Measurements from ENCODE around the gene DOCK9.

The DOCK9 gene

DNA sequence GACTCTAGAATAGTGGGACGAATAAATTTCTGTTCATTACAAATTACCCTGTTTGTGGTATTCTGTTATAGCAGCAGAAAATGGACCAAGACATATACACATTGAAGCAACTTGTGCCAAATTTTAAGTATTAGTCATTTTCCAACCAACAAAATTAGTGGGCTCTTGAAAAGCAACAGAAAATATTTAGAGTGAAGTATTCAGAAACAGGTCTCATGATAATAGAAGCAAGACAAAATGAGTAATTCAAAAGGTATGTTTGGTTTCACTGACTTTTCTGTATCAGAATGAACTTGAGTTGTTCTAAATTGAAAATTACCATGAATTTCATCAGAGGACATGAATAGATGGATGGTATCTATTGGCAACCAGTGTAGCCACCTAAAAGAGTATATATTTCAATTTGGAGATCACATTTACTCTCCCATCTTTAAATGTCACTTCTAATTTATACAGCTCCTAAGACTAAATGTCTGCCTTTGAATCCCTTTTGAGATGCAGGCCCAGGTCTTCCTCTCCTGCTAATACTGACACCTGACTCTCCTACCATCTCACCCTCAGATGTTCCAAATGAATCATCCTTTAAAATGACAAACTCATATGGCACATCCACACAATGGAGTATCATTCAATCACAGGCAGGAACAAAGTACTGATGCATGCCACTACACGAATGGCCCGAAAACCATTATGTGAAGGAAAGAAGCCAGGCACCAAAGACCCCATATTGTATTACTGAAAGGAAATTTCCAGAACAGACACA lies 40.7 kb upstream of the DOCK9 start:
- TF ChIP-seq, protein P1, sequence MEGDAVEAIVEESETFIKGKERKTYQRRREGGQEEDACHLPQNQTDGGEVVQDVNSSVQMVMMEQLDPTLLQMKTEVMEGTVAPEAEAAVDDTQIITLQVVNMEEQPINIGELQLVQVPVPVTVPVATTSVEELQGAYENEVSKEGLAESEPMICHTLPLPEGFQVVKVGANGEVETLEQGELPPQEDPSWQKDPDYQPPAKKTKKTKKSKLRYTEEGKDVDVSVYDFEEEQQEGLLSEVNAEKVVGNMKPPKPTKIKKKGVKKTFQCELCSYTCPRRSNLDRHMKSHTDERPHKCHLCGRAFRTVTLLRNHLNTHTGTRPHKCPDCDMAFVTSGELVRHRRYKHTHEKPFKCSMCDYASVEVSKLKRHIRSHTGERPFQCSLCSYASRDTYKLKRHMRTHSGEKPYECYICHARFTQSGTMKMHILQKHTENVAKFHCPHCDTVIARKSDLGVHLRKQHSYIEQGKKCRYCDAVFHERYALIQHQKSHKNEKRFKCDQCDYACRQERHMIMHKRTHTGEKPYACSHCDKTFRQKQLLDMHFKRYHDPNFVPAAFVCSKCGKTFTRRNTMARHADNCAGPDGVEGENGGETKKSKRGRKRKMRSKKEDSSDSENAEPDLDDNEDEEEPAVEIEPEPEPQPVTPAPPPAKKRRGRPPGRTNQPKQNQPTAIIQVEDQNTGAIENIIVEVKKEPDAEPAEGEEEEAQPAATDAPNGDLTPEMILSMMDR (conservative IDR thresholded peaks at IDR 0.05; ENCODE audit: low read depth, low read length), result no peak

DNA sequence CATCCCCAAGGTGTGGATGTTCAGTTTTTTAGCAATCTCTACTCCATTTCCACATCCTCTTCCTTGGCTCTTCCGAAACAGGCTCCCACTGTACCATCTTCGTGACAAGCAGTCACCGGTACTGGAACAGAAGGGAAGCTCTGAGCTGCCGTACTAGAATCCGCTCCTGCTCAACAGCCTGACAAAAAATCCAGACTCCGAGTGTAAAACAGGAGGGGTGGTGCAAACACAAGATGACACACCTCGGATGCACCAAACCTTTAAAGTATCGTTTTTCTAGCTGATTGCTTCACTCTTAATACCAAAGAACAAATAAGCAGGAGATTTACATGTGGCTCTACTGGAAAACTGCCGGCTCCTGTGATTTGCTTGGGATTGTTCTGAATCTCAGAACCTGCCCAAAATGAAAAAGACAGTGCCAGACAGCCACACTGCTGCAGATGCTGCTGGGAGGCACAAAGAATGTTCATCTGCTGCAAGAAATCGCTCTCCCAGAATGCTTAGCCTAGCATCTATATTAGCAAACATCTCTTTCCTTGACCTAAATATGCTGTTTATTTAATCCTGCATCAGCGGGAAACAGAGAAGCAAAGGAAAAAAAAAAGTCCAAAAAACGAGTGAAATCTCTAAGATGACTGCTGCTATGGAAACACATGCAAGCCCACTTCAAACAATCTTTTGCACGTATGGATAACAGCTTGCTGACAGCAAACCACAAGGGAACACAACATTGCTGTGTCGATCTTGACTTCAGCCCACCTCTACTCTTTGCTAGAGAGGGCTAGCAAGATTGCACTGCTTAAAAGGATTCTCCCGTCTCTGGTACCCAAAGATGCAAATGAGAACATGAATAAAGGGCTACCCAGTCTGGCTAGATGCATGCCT lies 38.0 kb upstream of the DOCK9 start:
- TF ChIP-seq, protein P1 (conservative IDR thresholded peaks at IDR 0.05; ENCODE audit: low read depth, low read length), result no peak
- Histone ChIP-seq H3K9ac (no peak overlapping the region), H3K4me3 (IDR thresholded peaks at IDR 0.05; ENCODE audit: insufficient read depth, low read depth, low read length) (no peak overlapping the region), H2AFZ (ENCODE audit: low read depth) (no peak overlapping the region), H3K4me2 (no peak overlapping the region), H3K27ac (no peak overlapping the region), H3K4me1 (ENCODE audit: low read depth, poor library complexity, severe bottlenecking) (no peaks in the 10 kb centered on the region), H4K20me1 (ENCODE audit: insufficient read depth) (no peaks in the 10 kb centered on the region), H3K36me3 (ENCODE audit: insufficient read depth) (no peaks in the 10 kb centered on the region), H3K27me3 (ENCODE audit: insufficient read depth, low read depth) (no peaks in the 10 kb centered on the region), H3K79me2 (ENCODE audit: insufficient read depth, low read depth) (no peaks in the 10 kb centered on the region)

More for the DNA sequence above, 40.7 kb upstream of the DOCK9 start:
- H3K36me3 ChIP-seq (ENCODE audit: insufficient read depth), result no peaks in the 10 kb centered on the region
- H3K4me3 ChIP-seq (IDR thresholded peaks at IDR 0.05; ENCODE audit: insufficient read depth, low read depth, low read length), result no peak overlapping the region
- no peaks in the 10 kb centered on the region for H3K27me3 ChIP-seq (ENCODE audit: insufficient read depth, low read depth)
- H3K27ac ChIP-seq, result no peak overlapping the region
- no peaks in the 10 kb centered on the region for H4K20me1 ChIP-seq (ENCODE audit: insufficient read depth)
- no peak overlapping the region for H3K9ac ChIP-seq
- no peak overlapping the region for H2AFZ ChIP-seq (ENCODE audit: low read depth)
- H3K79me2 ChIP-seq (ENCODE audit: insufficient read depth, low read depth), result no peaks in the 10 kb centered on the region
- no peak overlapping the region for H3K4me2 ChIP-seq
- no peaks in the 10 kb centered on the region for H3K4me1 ChIP-seq (ENCODE audit: low read depth, poor library complexity, severe bottlenecking)

DNA sequence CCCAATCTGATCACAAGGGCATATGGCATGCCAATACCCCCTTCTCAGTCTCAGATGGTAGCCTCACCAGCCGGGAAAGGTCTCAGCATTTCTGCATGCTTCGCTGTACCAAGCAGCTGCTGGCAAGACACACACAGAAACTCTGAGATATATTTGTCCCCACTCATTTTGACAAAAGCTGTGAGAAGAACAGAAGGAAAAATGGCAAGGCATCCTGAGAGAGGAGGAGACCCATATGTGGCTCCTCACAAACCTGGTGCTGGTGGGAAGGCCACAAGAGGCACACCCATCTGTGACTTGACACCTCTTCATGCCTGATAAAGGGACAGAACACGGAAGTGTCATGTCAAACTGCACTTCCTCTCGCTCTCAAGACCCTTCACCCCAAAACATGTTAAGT lies 36.7 kb upstream of the DOCK9 start:
- no peaks in the 10 kb centered on the region for H3K27me3 ChIP-seq (ENCODE audit: insufficient read depth, low read depth)
- no peak overlapping the region for H3K4me3 ChIP-seq (IDR thresholded peaks at IDR 0.05; ENCODE audit: insufficient read depth, low read depth, low read length)
- no peak overlapping the region for H3K27ac ChIP-seq
- no peaks in the 10 kb centered on the region for H3K4me1 ChIP-seq (ENCODE audit: low read depth, poor library complexity, severe bottlenecking)
- no peaks in the 10 kb centered on the region for H3K79me2 ChIP-seq (ENCODE audit: insufficient read depth, low read depth)
- no peaks in the 10 kb centered on the region for H3K36me3 ChIP-seq (ENCODE audit: insufficient read depth)
- H4K20me1 ChIP-seq (ENCODE audit: insufficient read depth), result no peaks in the 10 kb centered on the region
- TF ChIP-seq, protein P1 (conservative IDR thresholded peaks at IDR 0.05; ENCODE audit: low read depth, low read length), result no peak
- no peak overlapping the region for H3K9ac ChIP-seq
- H2AFZ ChIP-seq (ENCODE audit: low read depth), result no peak overlapping the region
- no peak overlapping the region for H3K4me2 ChIP-seq

DNA sequence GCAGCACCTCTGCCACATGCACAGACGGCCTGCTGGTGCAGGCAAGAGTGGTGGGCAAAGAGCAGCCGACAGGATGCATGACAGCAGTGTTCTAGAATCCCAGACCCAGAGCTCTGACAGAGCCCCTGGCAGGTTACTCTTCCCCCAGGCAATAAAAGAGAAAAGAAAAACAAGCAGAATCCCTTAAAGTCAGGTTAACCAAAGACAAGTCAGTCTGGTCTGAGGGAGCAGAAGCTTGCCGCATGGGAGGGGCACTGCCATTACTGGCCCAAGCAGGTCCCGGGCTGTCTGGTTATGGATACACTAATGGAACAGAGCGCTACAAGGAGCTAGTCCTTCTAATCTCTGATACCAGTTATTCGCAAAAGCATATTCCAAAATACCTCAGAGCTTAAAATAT lies 36.1 kb upstream of the DOCK9 start:
- Histone ChIP-seq H3K27ac (no peak overlapping the region), H3K4me3 (IDR thresholded peaks at IDR 0.05; ENCODE audit: insufficient read depth, low read depth, low read length) (no peak overlapping the region), H3K79me2 (ENCODE audit: insufficient read depth, low read depth) (no peaks in the 10 kb centered on the region), H4K20me1 (ENCODE audit: insufficient read depth) (no peaks in the 10 kb centered on the region), H3K9ac (no peak overlapping the region), H3K4me2 (no peak overlapping the region), H2AFZ (ENCODE audit: low read depth) (no peak overlapping the region), H3K36me3 (ENCODE audit: insufficient read depth) (no peaks in the 10 kb centered on the region), H3K4me1 (ENCODE audit: low read depth, poor library complexity, severe bottlenecking) (no peaks in the 10 kb centered on the region), H3K27me3 (ENCODE audit: insufficient read depth, low read depth) (no peaks in the 10 kb centered on the region)
- TF ChIP-seq, protein P1 (conservative IDR thresholded peaks at IDR 0.05; ENCODE audit: low read depth, low read length), result no peak
